Endothelial cell of umbilical vein (primary cell): ENCODE measurements around the gene CATSPER3. TPM values are rescaled to one million over a fixed set of nuclear protein-coding genes. Genes with fewer than 3 reads are reported as not detected.

ENCODE experiments used
- BruUV-seq: library from RNA; stranded (reverse); fragments of 400-500 nt; replicated peaks from 2 replicates; lab custom pipeline; 2021; lab: Mats Ljungman, UMichigan
- CTCF ChIA-PET: fragments of 300-600, 350-600 bp; sonication (Branson Sonifier 250); formaldehyde crosslinking; loops from one replicate; lab custom pipeline; 2021; ENCODE audit warnings: antibody characterized with exemption, inconsistent platforms; lab: Charles Lee
- POLR2A ChIA-PET: fragments of 300-600, 350-600 bp; sonication (Branson Sonifier 250); formaldehyde crosslinking; loops from one replicate; lab custom pipeline; 2021; ENCODE audit warnings: antibody characterized with exemption, inconsistent platforms; lab: Charles Lee
- DNase-seq: peaks from one replicate; pipeline ENCODE4 v3.0.0-alpha.2; 2011; ENCODE audit warnings: low read depth, low spot score
- FAIRE-seq: peaks from 2 replicates; lab custom pipeline; 2011; peaks lifted over from hg19 to GRCh38; lab: Jason Lieb, UNC
- H2AFZ ChIP-seq: 2 replicates; pipeline ENCODE4 v1.6.0; 2012; ENCODE audit warnings: low read depth, low read length, control low read depth, inconsistent platforms
- H3K27ac ChIP-seq: 2 replicates; pipeline ENCODE4 v1.5.1; 2011; ENCODE audit warnings: low read depth, mild to moderate bottlenecking, control low read depth, low read length, moderate library complexity; ENCODE audit not compliant: insufficient read depth
- H3K27me3 ChIP-seq, 2 experiments: 2 replicates each; pipeline versions ENCODE4 v1.6.0 to v1.6.1; 2011; ENCODE audit warnings: low read length in 2 of 2, mixed read lengths in 1 of 2; ENCODE audit not compliant: control insufficient read depth in 2 of 2, insufficient read depth in 2 of 2
- H3K36me3 ChIP-seq, 2 experiments: 2 replicates in 1 of 2; 3 replicates in 1 of 2; pipeline ENCODE4 v1.5.1; 2011; ENCODE audit warnings: low read length in 2 of 2, mild to moderate bottlenecking in 1 of 2, moderate library complexity in 1 of 2; ENCODE audit not compliant: control insufficient read depth in 2 of 2, insufficient read depth in 2 of 2; ENCODE audit errors: extremely low read depth in 1 of 2
- H3K4me1 ChIP-seq: 3 replicates; pipeline ENCODE4 v1.5.1; 2011; ENCODE audit warnings: mild to moderate bottlenecking, low read length; ENCODE audit not compliant: control insufficient read depth, insufficient read depth; ENCODE audit errors: extremely low read depth
- H3K4me2 ChIP-seq: 2 replicates; pipeline ENCODE4 v1.6.1; 2011; ENCODE audit warnings: low read length, control low read depth, mixed read lengths; ENCODE audit not compliant: insufficient read depth
- H3K4me3 ChIP-seq, 3 experiments: fragments of 200-600 bp in 1 of 3; sonication (generic), shearing (Covaris generic) in 1 of 3; replicated peaks in 1 of 3; 2 replicates each; pipeline ENCODE4 v1.5.1; 2011 to 2016; ENCODE audit warnings: control low read depth in 3 of 3, low read length in 3 of 3, mild to moderate bottlenecking in 2 of 3, inconsistent platforms in 1 of 3, low read depth in 1 of 3, moderate library complexity in 1 of 3; ENCODE audit not compliant: insufficient read depth in 1 of 3
- H3K79me2 ChIP-seq: 2 replicates; pipeline ENCODE4 v1.6.0; 2012; ENCODE audit warnings: low read length, inconsistent platforms; ENCODE audit not compliant: control insufficient read depth, insufficient read depth
- H3K9ac ChIP-seq: replicated peaks from 2 replicates; pipeline ENCODE3; 2011; ENCODE audit warnings: low read length, control low read depth; ENCODE audit not compliant: insufficient read depth; ENCODE audit errors: extremely low read depth
- H3K9me1 ChIP-seq: replicated peaks from 3 replicates; pipeline ENCODE4 v1.6.0; 2011; ENCODE audit warnings: mild to moderate bottlenecking, low read length; ENCODE audit not compliant: control insufficient read depth, insufficient read depth; ENCODE audit errors: extremely low read depth
- H3K9me3 ChIP-seq: replicated peaks from 2 replicates; pipeline ENCODE4 v1.5.1; 2012; ENCODE audit warnings: low read length, inconsistent platforms; ENCODE audit not compliant: control insufficient read depth, insufficient read depth
- H4K20me1 ChIP-seq: replicated peaks from 2 replicates; pipeline ENCODE3; 2011; ENCODE audit warnings: mild to moderate bottlenecking, low read length; ENCODE audit not compliant: control insufficient read depth, insufficient read depth; ENCODE audit errors: extremely low read depth
- EZH2 ChIP-seq: IDR thresholded peaks from 2 replicates; pipeline ENCODE4 v1.6.1; 2012; ENCODE audit warnings: borderline replicate concordance, low read depth, mild to moderate bottlenecking, moderate library complexity, low read length, inconsistent platforms; ENCODE audit not compliant: severe bottlenecking
- FOS ChIP-seq: IDR thresholded peaks from 2 replicates; pipeline ENCODE4 v1.6.1; 2011; ENCODE audit warnings: mild to moderate bottlenecking, low read length, moderate library complexity, borderline replicate concordance; ENCODE audit not compliant: insufficient read depth
- GATA2 ChIP-seq: IDR thresholded peaks from 2 replicates; pipeline ENCODE4 v1.7.0; 2011; ENCODE audit warnings: low read depth, mild to moderate bottlenecking, moderate library complexity, mixed read lengths, low read length; ENCODE audit not compliant: insufficient read length, insufficient read depth
- JUN ChIP-seq: IDR thresholded peaks from 2 replicates; pipeline ENCODE4 v1.6.1; 2011; ENCODE audit warnings: borderline replicate concordance, low read depth; ENCODE audit not compliant: insufficient read length, insufficient read depth
- dilution Hi-C: fragments of 300-500 bp; cut with MboI; formaldehyde crosslinking; loops from one replicate; pipeline ENCODE4 v1.15.0; 2019; ENCODE audit warnings: low sequenced_read_pairs; ENCODE audit not compliant: extremely low pct_ligation_motif_present
- intact Hi-C: fragments of 100-400 bp; cut with micrococcal nuclease; formaldehyde crosslinking; loops from one replicate; pipeline ENCODE4 v1.10.0; 2022
- polyA plus RNA-seq, 4 experiments: library from polyadenylated mRNA; depleted of rRNA in 3 of 4; stranded (reverse) in 3 of 4; unstranded in 1 of 4; fragments of >200 nt; gene quantifications; 2 replicates each; pipeline versions ENCODE4 v1.2.1 to v1.2.3, GENCODE V29; 2011 to 2012; ENCODE audit warnings: missing spikeins in 1 of 4
- total RNA-seq: library from RNA; stranded (reverse); gene quantifications from 2 replicates; pipeline ENCODE4 v1.2.3, GENCODE V29; 2021

The CATSPER3 gene
- total and polyA plus RNA-seq, 2 donors (not counting 3 experiments of a cell fraction or from before 2014, with no cell fraction given): 0.43 to 0.71 TPM

GRCh38 chr5:135027697-135028615 lies 60.2 kb downstream of the CATSPER3 start:
- no peaks in the 10 kb centered on the region for H3K4me1 ChIP-seq
- H3K79me2 ChIP-seq: no peaks in the 10 kb centered on the region
- POLR2A ChIA-PET: no interaction called here
- peaks cover 60 to 69% of the 10 kb centered on the region in 2 experiments for H3K27me3 ChIP-seq
- no peak overlapping the region for H3K4me2 ChIP-seq
- dilution Hi-C loops (no loop called here), intact Hi-C loops (loop anchor here (5.0 kb wide), 1 partner anchor 164 kb away; no protein-coding TSS in a partner anchor)
- BruUV-seq: no TSS peak
- CTCF ChIA-PET: interaction anchor here (1.1 to 1.3 kb wide), 2 partner anchors 14 to 163 kb away, joined by 4 read pairs; no protein-coding TSS in a partner anchor
- no peaks in the 10 kb centered on the region for H3K36me3 ChIP-seq
- no peak for FAIRE-seq
- H3K4me3 ChIP-seq: no peak overlapping the region
- no peaks in the 10 kb centered on the region for H3K9me3 ChIP-seq
- H4K20me1 ChIP-seq: no peaks in the 10 kb centered on the region
- no peaks in the 10 kb centered on the region for H3K9me1 ChIP-seq
- peak; percentile 52 for TF ChIP-seq EZH2
- no peak for TF ChIP-seq GATA2
- TF ChIP-seq FOS: no peak
- no peak overlapping the region for H2AFZ ChIP-seq
- H3K27ac ChIP-seq: no peak overlapping the region
- no peak overlapping the region for H3K9ac ChIP-seq
- DNase-seq: no peak

- no peaks in the 10 kb centered on the region for H3K9me1 ChIP-seq
- H3K4me1 ChIP-seq: peaks cover 5% of the 10 kb centered on the region
- H3K4me3 ChIP-seq: no peak overlapping the region
- no TSS peak for BruUV-seq
- H3K36me3 ChIP-seq: no peaks in the 10 kb centered on the region
- ChIA-PET POLR2A (no interaction called here), CTCF (interaction anchor here (1.1 to 1.3 kb wide), 2 partner anchors 15 to 162 kb away, joined by 4 read pairs; no protein-coding TSS in a partner anchor)
- no peaks in the 10 kb centered on the region for H3K79me2 ChIP-seq
- FAIRE-seq (no peak), DNase-seq (no peak)
- no peak overlapping the region for H2AFZ ChIP-seq
- dilution Hi-C loops (no loop called here), intact Hi-C loops (loop anchor here (5.0 kb wide), 1 partner anchor 163 kb away; no protein-coding TSS in a partner anchor)
- H3K27me3 ChIP-seq: peaks cover 65 to 78% of the 10 kb centered on the region in 2 experiments
- no peaks in the 10 kb centered on the region for H4K20me1 ChIP-seq
- H3K27ac ChIP-seq: no peak overlapping the region
- TF ChIP-seq GATA2: no peak
- peak; percentile 98 for TF ChIP-seq EZH2
- TF ChIP-seq JUN: no peak
- no peaks in the 10 kb centered on the region for H3K9me3 ChIP-seq
- H3K4me2 ChIP-seq: no peak overlapping the region
- no peak overlapping the region for H3K9ac ChIP-seq
Observed at GRCh38 chr5:135028791-135029476, 61.2 kb downstream of the CATSPER3 start.
